Measurements from ENCODE around the gene SLC39A12.

Gene SLC39A12

DNA sequence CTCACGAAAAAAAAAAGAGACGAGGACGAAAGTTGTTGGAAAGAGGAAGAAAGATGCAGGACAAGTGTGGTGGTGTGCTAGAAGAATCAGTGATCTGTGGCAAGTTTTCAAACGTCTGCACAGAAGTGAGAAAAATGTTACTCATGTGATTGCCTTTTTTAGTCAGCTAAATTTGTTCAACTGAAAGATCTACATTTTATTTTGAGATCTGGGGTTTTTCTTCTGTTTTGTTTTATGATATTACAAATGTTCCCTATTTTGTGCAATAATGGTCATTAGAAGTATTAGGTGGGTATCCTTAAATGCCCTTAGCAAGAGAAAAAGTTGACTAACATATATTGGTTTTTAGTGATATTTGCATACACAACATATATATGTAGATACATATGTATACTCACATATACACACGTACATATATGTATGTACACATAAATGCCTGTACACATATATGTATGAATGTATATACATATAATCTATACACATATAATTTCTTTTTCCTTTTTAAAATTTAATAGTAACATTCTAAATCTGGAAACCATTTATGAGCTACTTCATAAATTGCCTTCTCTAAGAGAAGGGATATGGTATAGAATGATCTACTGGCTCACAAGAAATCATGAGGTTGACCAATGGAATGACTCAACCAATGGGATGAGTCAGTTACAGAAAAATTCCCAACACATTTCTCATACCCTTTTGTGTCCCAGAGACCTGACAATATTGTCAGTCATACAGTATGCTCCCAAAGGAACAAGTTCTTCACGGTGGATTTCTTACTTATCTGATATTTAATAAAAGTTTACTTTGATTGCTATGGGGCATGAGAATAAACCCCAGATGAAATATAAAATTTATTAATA, 38.4 kb downstream of the SLC39A12 start:
- Histone ChIP-seq H3K4me1 (no peaks in the 10 kb centered on the region), H3K36me3 (ENCODE audit: control insufficient read depth, insufficient read depth, low read length) (no peaks in the 10 kb centered on the region), H3K9ac (no peak overlapping the region), H3K27me3 (ENCODE audit: control insufficient read depth, insufficient read depth, low read length) (no peaks in the 10 kb centered on the region), H2AFZ (no peak overlapping the region), H3K9me3 (ENCODE audit: control insufficient read depth, low read length) (no peaks in the 10 kb centered on the region), H3K79me2 (no peaks in the 10 kb centered on the region), H3K4me2 (ENCODE audit: low read length) (no peak overlapping the region), H3K4me3 (ENCODE audit: low read depth, low read length) (no peak overlapping the region), H3K27ac (no peak overlapping the region)
- no peak for TF ChIP-seq CTCF (IDR thresholded peaks at IDR 0.05)

GRCh38 chr10:17992266-17992665, 40.5 kb downstream of the SLC39A12 start:
- Histone ChIP-seq H3K79me2 (no peaks in the 10 kb centered on the region), H3K27me3 (ENCODE audit: control insufficient read depth, insufficient read depth, low read length) (no peaks in the 10 kb centered on the region), H3K4me3 (ENCODE audit: low read depth, low read length) (no peak overlapping the region), H3K9ac (no peak overlapping the region), H3K4me1 (no peaks in the 10 kb centered on the region), H3K36me3 (ENCODE audit: control insufficient read depth, insufficient read depth, low read length) (no peaks in the 10 kb centered on the region), H2AFZ (no peak overlapping the region), H3K27ac (no peak overlapping the region), H3K9me3 (ENCODE audit: control insufficient read depth, low read length) (no peaks in the 10 kb centered on the region), H3K4me2 (ENCODE audit: low read length) (no peak overlapping the region)
- TF ChIP-seq CTCF (IDR thresholded peaks at IDR 0.05), result no peak

DNA sequence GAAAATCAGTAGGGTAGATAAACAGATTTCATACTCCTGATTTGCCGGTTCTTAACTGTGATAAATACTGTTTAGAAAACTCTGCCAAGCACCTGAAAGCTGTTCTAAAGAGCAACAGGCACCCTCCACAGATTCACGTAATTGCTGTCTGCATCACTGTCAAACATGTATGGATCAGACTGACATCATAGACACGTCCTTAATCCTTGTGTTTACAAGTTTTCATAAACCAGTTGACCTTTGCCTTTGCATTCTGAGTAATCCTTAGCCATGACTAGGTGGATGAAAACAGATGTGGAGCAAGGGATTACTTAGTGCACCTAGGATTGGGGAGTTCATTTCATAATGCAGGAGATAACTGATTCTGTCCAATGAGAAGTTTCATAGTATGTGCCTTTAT, 41.6 kb downstream of the SLC39A12 start:
- no peak for TF ChIP-seq CTCF (IDR thresholded peaks at IDR 0.05)

GRCh38 chr10:18000601-18001000, 48.9 kb downstream of the SLC39A12 start:
- H3K4me2 ChIP-seq (ENCODE audit: low read length), result no peak overlapping the region
- H3K4me1 ChIP-seq, result no peaks in the 10 kb centered on the region
- no peak overlapping the region for H3K4me3 ChIP-seq (ENCODE audit: low read depth, low read length)
- H3K27me3 ChIP-seq (ENCODE audit: control insufficient read depth, insufficient read depth, low read length), result no peaks in the 10 kb centered on the region
- H3K79me2 ChIP-seq, result no peaks in the 10 kb centered on the region
- no peak overlapping the region for H3K9ac ChIP-seq
- no peaks in the 10 kb centered on the region for H3K36me3 ChIP-seq (ENCODE audit: control insufficient read depth, insufficient read depth, low read length)
- H3K9me3 ChIP-seq (ENCODE audit: control insufficient read depth, low read length), result no peaks in the 10 kb centered on the region
- no peak overlapping the region for H3K27ac ChIP-seq
- no peak overlapping the region for H2AFZ ChIP-seq
- no peak for TF ChIP-seq CTCF (IDR thresholded peaks at IDR 0.05)

More for the DNA sequence above, 41.6 kb downstream of the SLC39A12 start:
- no peaks in the 10 kb centered on the region for H3K4me1 ChIP-seq
- H3K9me3 ChIP-seq (ENCODE audit: control insufficient read depth, low read length), result no peaks in the 10 kb centered on the region
- H2AFZ ChIP-seq, result no peak overlapping the region
- H3K9ac ChIP-seq, result no peak overlapping the region
- H3K27ac ChIP-seq, result no peak overlapping the region
- H3K36me3 ChIP-seq (ENCODE audit: control insufficient read depth, insufficient read depth, low read length), result no peaks in the 10 kb centered on the region
- H3K4me3 ChIP-seq (ENCODE audit: low read depth, low read length), result no peak overlapping the region
- H3K4me2 ChIP-seq (ENCODE audit: low read length), result no peak overlapping the region
- no peaks in the 10 kb centered on the region for H3K27me3 ChIP-seq (ENCODE audit: control insufficient read depth, insufficient read depth, low read length)
- no peaks in the 10 kb centered on the region for H3K79me2 ChIP-seq

DNA sequence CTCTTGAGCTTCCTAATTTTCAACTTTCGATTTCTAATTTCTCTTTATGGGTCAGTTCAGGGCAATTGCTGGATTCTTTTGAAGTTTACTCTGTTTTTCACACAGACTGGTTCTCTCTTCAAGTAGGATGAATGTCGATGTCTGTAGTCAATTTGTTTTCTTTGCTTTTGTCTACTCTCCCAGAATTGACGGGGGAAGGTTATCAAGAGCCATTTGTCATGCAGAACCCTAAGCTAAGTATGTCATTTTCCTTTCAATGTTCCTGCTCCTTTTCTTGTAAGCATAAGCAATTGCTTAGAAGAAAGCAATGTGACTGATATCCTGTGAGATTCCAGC, 53.7 kb downstream of the SLC39A12 start:
- H3K9me3 ChIP-seq (ENCODE audit: control insufficient read depth, low read length), result no peaks in the 10 kb centered on the region
- no peak overlapping the region for H2AFZ ChIP-seq
- no peak overlapping the region for H3K27ac ChIP-seq
- H3K4me1 ChIP-seq, result no peaks in the 10 kb centered on the region
- no peak overlapping the region for H3K4me3 ChIP-seq (ENCODE audit: low read depth, low read length)
- H3K79me2 ChIP-seq, result no peaks in the 10 kb centered on the region
- TF ChIP-seq CTCF (IDR thresholded peaks at IDR 0.05), result no peak
- H3K36me3 ChIP-seq (ENCODE audit: control insufficient read depth, insufficient read depth, low read length), result no peaks in the 10 kb centered on the region
- H3K27me3 ChIP-seq (ENCODE audit: control insufficient read depth, insufficient read depth, low read length), result no peaks in the 10 kb centered on the region
- no peak overlapping the region for H3K9ac ChIP-seq
- no peak overlapping the region for H3K4me2 ChIP-seq (ENCODE audit: low read length)
